Measurements from ENCODE around the gene CSNK1G3.

DNA sequence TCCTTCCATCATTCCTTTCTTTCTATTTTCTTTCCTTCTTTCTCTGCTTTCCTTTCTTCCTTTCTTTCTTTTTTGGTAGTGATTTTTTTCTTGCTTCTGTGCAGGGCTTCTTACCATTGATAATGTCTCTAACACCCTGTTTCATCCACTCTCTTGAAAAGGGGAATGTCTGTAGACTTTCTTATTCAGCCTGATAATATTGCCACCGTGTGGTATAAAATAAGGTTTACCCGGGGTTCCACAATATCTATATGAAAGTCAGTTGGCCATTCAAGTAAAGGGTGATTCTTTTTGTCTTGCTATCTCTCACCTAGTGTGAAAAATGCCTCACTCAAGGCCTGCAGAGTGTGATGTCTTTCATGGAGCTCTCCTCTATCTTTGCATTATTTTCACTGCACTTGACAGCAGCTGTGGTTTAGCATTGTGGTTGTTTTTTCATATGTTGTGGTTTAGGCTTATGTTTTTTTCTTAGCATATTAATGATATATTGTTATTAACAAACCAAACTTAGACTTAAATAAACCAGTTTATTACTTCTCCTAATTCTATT, 153.9 kb downstream of the CSNK1G3 start:
- TF ChIP-seq GATA2 (IDR thresholded peaks at IDR 0.05; ENCODE audit: low read depth, low read length) (no peak), GATA3 (IDR thresholded peaks at IDR 0.05; ENCODE audit: low read depth, low read length) (no peak)

Data from SH-SY5Y (cell line).